H1 (cell line): ENCODE data around the gene QPCT. TPM values are rescaled to one million over a fixed set of nuclear protein-coding genes. Genes with fewer than 3 reads are reported as not detected.

Source experiments
- CTCF ChIA-PET: fragments of 300-600 bp; sonication (Branson Sonifier 250); formaldehyde crosslinking; loops from one replicate; lab custom pipeline; 2021; ENCODE audit not compliant: partially characterized antibody; lab: Charles Lee
- POLR2A ChIA-PET: fragments of 300-600 bp; sonication (Branson Sonifier 250); formaldehyde crosslinking; loops from one replicate; lab custom pipeline; 2021; ENCODE audit warnings: inconsistent platforms; ENCODE audit not compliant: partially characterized antibody; lab: Charles Lee
- DNase-seq, 2 experiments: peaks; one replicate each; pipeline versions ENCODE4 v3.0.0 to v3.0.0-alpha.2; 2010 to 2022; ENCODE audit warnings: low spot score in 2 of 2, low read depth in 1 of 2, mixed read lengths in 1 of 2
- FAIRE-seq: peaks from 2 replicates; lab custom pipeline; 2011; peaks lifted over from hg19 to GRCh38; lab: Jason Lieb, UNC
- H2AFZ ChIP-seq: 2 replicates; pipeline ENCODE4 v1.8.1; 2012; ENCODE audit warnings: low read length, inconsistent platforms
- H2AK5ac ChIP-seq: 2 replicates; pipeline ENCODE4 v1.6.1; 2013; ENCODE audit warnings: low read depth, low read length
- H2BK120ac ChIP-seq: replicated peaks from 2 replicates; pipeline ENCODE3; 2013; ENCODE audit warnings: low read depth, low read length, inconsistent platforms
- H2BK12ac ChIP-seq: 2 replicates; pipeline ENCODE4 v1.6.1; 2013; ENCODE audit warnings: low read depth, low read length
- H2BK15ac ChIP-seq: 2 replicates; pipeline ENCODE4 v1.6.1; 2013; ENCODE audit warnings: low read length
- H2BK20ac ChIP-seq: 2 replicates; pipeline ENCODE4 v1.6.1; 2013; ENCODE audit warnings: low read length
- H2BK5ac ChIP-seq: 2 replicates; pipeline ENCODE4 v1.6.1; 2013; ENCODE audit warnings: low read depth, low read length
- H3K14ac ChIP-seq: 2 replicates; pipeline ENCODE4 v1.6.1; 2013; ENCODE audit warnings: inconsistent platforms; ENCODE audit not compliant: insufficient read length
- H3K18ac ChIP-seq: 2 replicates; pipeline ENCODE4 v1.6.1; 2013; ENCODE audit warnings: low read length; ENCODE audit errors: extremely low read depth
- H3K23ac ChIP-seq: 2 replicates; pipeline ENCODE4 v1.6.1; 2013; ENCODE audit warnings: inconsistent platforms; ENCODE audit not compliant: insufficient read length
- H3K23me2 ChIP-seq: 2 replicates; pipeline ENCODE4 v1.6.1; 2013; ENCODE audit warnings: low read depth, low read length
- H3K27ac ChIP-seq: 2 replicates; pipeline ENCODE4 v1.6.1; 2011; ENCODE audit warnings: low read depth, low read length, inconsistent platforms
- H3K27me3 ChIP-seq, 4 experiments: replicated peaks in 1 of 4; 1 replicate in 1 of 4; 2 replicates in 3 of 4; pipeline versions ENCODE4 v1.6.1 to v1.8.1; 2011 to 2013; ENCODE audit warnings: low read length in 3 of 4, mild to moderate bottlenecking in 3 of 4, inconsistent platforms in 2 of 4, mixed read lengths in 2 of 4, moderate library complexity in 1 of 4; ENCODE audit not compliant: control insufficient read depth in 3 of 4, insufficient read depth in 3 of 4; ENCODE audit errors: extremely low read depth in 1 of 4
- H3K36me3 ChIP-seq, 4 experiments: 2 replicates each; pipeline versions ENCODE4 v1.6.1 to v1.8.1; 2011 to 2013; ENCODE audit warnings: mild to moderate bottlenecking in 4 of 4, low read length in 3 of 4, moderate library complexity in 2 of 4, control low read depth in 1 of 4, inconsistent platforms in 1 of 4; ENCODE audit not compliant: insufficient read depth in 4 of 4, control insufficient read depth in 2 of 4
- H3K4ac ChIP-seq: replicated peaks from 2 replicates; pipeline ENCODE3; 2013; ENCODE audit warnings: low read length, low read depth, mixed read lengths, inconsistent platforms; ENCODE audit not compliant: insufficient read length
- H3K4me1 ChIP-seq, 4 experiments: replicated peaks in 1 of 4; 1 replicate in 1 of 4; 2 replicates in 3 of 4; pipeline versions ENCODE4 v1.6.1 to v1.8.1; 2011 to 2013; ENCODE audit warnings: low read length in 3 of 4, inconsistent platforms in 2 of 4, mixed read lengths in 1 of 4; ENCODE audit not compliant: insufficient read depth in 4 of 4, control insufficient read depth in 3 of 4
- H3K4me2 ChIP-seq, 2 experiments: 2 replicates each; pipeline versions ENCODE4 v1.6.1 to v1.8.1; 2011 to 2013; ENCODE audit warnings: low read depth in 2 of 2, low read length in 2 of 2, control low read depth in 1 of 2, inconsistent platforms in 1 of 2, mild to moderate bottlenecking in 1 of 2; ENCODE audit not compliant: insufficient read depth in 1 of 2
- H3K4me3 ChIP-seq, 4 experiments: fragments of 200-600, 300-600 bp in 1 of 4; sonication (generic), shearing (Covaris generic), sonication (Bioruptor Twin) in 1 of 4; 2 replicates each; pipeline versions ENCODE4 v1.5.1 to v1.8.1; 2011 to 2016; ENCODE audit warnings: low read length in 4 of 4, low read depth in 3 of 4, control low read depth in 2 of 4, inconsistent platforms in 2 of 4, mild to moderate bottlenecking in 2 of 4, mixed read lengths in 1 of 4, moderate library complexity in 1 of 4; ENCODE audit not compliant: insufficient read depth in 2 of 4; ENCODE audit errors: extremely low read depth in 1 of 4
- H3K56ac ChIP-seq: replicated peaks from 2 replicates; pipeline ENCODE3; 2013; ENCODE audit warnings: low read depth, mild to moderate bottlenecking, mixed read lengths, low read length, inconsistent platforms; ENCODE audit not compliant: insufficient read length
- H3K79me1 ChIP-seq: 2 replicates; pipeline ENCODE4 v1.6.1; 2013; ENCODE audit warnings: low read depth, low read length, control low read depth
- H3K79me2 ChIP-seq, 2 experiments: 2 replicates each; pipeline versions ENCODE4 v1.6.1 to v1.8.1; 2012 to 2013; ENCODE audit warnings: low read length in 2 of 2, mild to moderate bottlenecking in 2 of 2, inconsistent platforms in 1 of 2; ENCODE audit not compliant: insufficient read depth in 2 of 2, control insufficient read depth in 1 of 2
- H3K9ac ChIP-seq, 4 experiments: replicated peaks in 1 of 4; 1 replicate in 1 of 4; 2 replicates in 3 of 4; pipeline versions ENCODE4 v1.6.1 to v1.8.1; 2011 to 2013; ENCODE audit warnings: low read depth in 3 of 4, low read length in 3 of 4, control low read depth in 2 of 4, mild to moderate bottlenecking in 2 of 4, moderate library complexity in 2 of 4, inconsistent platforms in 1 of 4; ENCODE audit errors: extremely low read depth in 1 of 4
- H3K9me3 ChIP-seq, 2 experiments: 2 replicates each; pipeline versions ENCODE4 v1.6.1 to v1.8.1; 2012 to 2013; ENCODE audit warnings: mild to moderate bottlenecking in 2 of 2, moderate library complexity in 2 of 2, control low read depth in 1 of 2, inconsistent platforms in 1 of 2, low read depth in 1 of 2, low read length in 1 of 2, mixed read lengths in 1 of 2; ENCODE audit not compliant: insufficient read depth in 2 of 2
- H4K20me1 ChIP-seq, 2 experiments: replicated peaks in 1 of 2; 2 replicates each; pipeline versions ENCODE3 to v1.8.1; 2011 to 2013; ENCODE audit warnings: inconsistent platforms in 2 of 2, low read length in 2 of 2, mild to moderate bottlenecking in 1 of 2; ENCODE audit not compliant: insufficient read depth in 2 of 2, control insufficient read depth in 1 of 2
- H4K5ac ChIP-seq: 2 replicates; pipeline ENCODE4 v1.6.1; 2013; ENCODE audit warnings: low read length, low read depth, mixed read lengths, inconsistent platforms; ENCODE audit not compliant: insufficient read length
- H4K8ac ChIP-seq: 2 replicates; pipeline ENCODE4 v1.8.0; 2013; ENCODE audit warnings: mild to moderate bottlenecking, moderate library complexity, low read length, inconsistent platforms; ENCODE audit not compliant: insufficient read depth; ENCODE audit errors: extremely low read depth
- H4K91ac ChIP-seq: replicated peaks from 2 replicates; pipeline ENCODE3; 2013; ENCODE audit warnings: low read length, mixed read lengths, inconsistent platforms; ENCODE audit not compliant: insufficient read length
- ASH2L ChIP-seq: fragments of 200-600, 300-600 bp; sonication (generic); IDR thresholded peaks from one replicate; pipeline ENCODE4 v1.7.1; 2017; ENCODE audit warnings: low read length
- BACH1 ChIP-seq: IDR thresholded peaks from 2 replicates; pipeline ENCODE4 v1.6.1; 2012; ENCODE audit warnings: low read length, improper control_type of control experiment
- CEBPB ChIP-seq: IDR thresholded peaks from 2 replicates; pipeline ENCODE4 v1.6.1; 2012; ENCODE audit warnings: low read depth, low read length
- CHD2 ChIP-seq: IDR thresholded peaks from 2 replicates; pipeline ENCODE4 v1.6.1; 2012; ENCODE audit warnings: low read length, improper control_type of control experiment
- EZH2 ChIP-seq: fragments of 200-600 bp; sonication (generic); IDR thresholded peaks from 2 replicates; pipeline ENCODE4 v1.7.1; 2012; ENCODE audit warnings: low read depth, mild to moderate bottlenecking, moderate library complexity, low read length, inconsistent platforms; ENCODE audit not compliant: severe bottlenecking
- HDAC6 ChIP-seq: IDR thresholded peaks from one replicate; pipeline ENCODE4 v1.7.1; 2012; ENCODE audit warnings: low read depth, mild to moderate bottlenecking, inconsistent platforms, low read length, moderate library complexity
- KDM5A ChIP-seq: fragments of 200-600 bp; IDR thresholded peaks from 2 replicates; pipeline ENCODE4 v1.7.1; 2012; ENCODE audit warnings: mild to moderate bottlenecking, low read length, inconsistent platforms, mixed read lengths
- PHF8 ChIP-seq: fragments of 200-600 bp; sonication (generic); conservative IDR thresholded peaks from 2 replicates; pipeline ENCODE4 v1.7.1; 2012; ENCODE audit warnings: low read depth, mild to moderate bottlenecking, inconsistent platforms, low read length, moderate library complexity
- POU5F1 ChIP-seq: IDR thresholded peaks from 2 replicates; pipeline ENCODE4 v1.6.1; 2011; ENCODE audit warnings: low read depth, mild to moderate bottlenecking, low read length, moderate library complexity
- RAD21 ChIP-seq, 2 experiments: IDR thresholded peaks in 1 of 2; conservative IDR thresholded peaks in 1 of 2; 2 replicates each; pipeline ENCODE4 v1.6.1; 2011; ENCODE audit warnings: low read depth in 2 of 2, low read length in 2 of 2, improper control_type of control experiment in 1 of 2, inconsistent platforms in 1 of 2, mild to moderate bottlenecking in 1 of 2, moderate library complexity in 1 of 2
- RBBP5 ChIP-seq: IDR thresholded peaks from 2 replicates; pipeline ENCODE4 v1.7.1; 2012; ENCODE audit warnings: low read depth, mild to moderate bottlenecking, inconsistent platforms, low read length, moderate library complexity, borderline replicate concordance
- SP1 ChIP-seq: IDR thresholded peaks from 2 replicates; pipeline ENCODE4 v1.6.1; 2011; ENCODE audit warnings: low read depth, low read length
- WGBS, 2 experiments: shearing (Covaris generic) in 1 of 2; methylation state at CpG; one replicate each; pipeline versions ENCODE4 v1.1.6 to v1.1.7; 2013 to 2015; ENCODE audit warnings: low lambda C conversion rate in 2 of 2, mixed read lengths in 2 of 2, inconsistent platforms in 1 of 2, low coverage in 1 of 2, missing lambda C conversion rate in 1 of 2; ENCODE audit not compliant: insufficient replicate concordance in 2 of 2, insufficient coverage in 1 of 2, insufficient read length in 1 of 2; ENCODE audit errors: extremely low coverage in 1 of 2, missing lambda C conversion rate in 1 of 2; 5-methylcytosine and 5-hydroxymethylcytosine counted together
- polyA plus RNA-seq, 7 experiments: library from polyadenylated mRNA; depleted of rRNA in 3 of 7; stranded (reverse) in 5 of 7; unstranded in 2 of 7; fragments of >200 nt in 5 of 7; fragments of 200-250 nt in 2 of 7; gene quantifications; 1 replicate in 5 of 7; 2 replicates in 1 of 7; 4 replicates in 1 of 7; pipeline versions ENCODE4 v1.2.1 to v1.2.3, GENCODE V29; 2011 to 2013; ENCODE audit warnings: missing spikeins in 2 of 7, mixed read lengths in 2 of 7
- total RNA-seq: library from RNA; stranded (reverse); fragmentation: NEBNext Ultra II Directional; extraction: Animal tissue kit (Norgen Biotek cat#: 25700); gene quantifications from 2 replicates; pipeline ENCODE4 v1.2.1, GENCODE V29; 2021

QPCT gene
- total and polyA plus RNA-seq, 2 of the 8 experiments (the other 6 are each of a cell fraction or from before 2014, with no cell fraction given), result 4.0 to 4.3 TPM

DNA sequence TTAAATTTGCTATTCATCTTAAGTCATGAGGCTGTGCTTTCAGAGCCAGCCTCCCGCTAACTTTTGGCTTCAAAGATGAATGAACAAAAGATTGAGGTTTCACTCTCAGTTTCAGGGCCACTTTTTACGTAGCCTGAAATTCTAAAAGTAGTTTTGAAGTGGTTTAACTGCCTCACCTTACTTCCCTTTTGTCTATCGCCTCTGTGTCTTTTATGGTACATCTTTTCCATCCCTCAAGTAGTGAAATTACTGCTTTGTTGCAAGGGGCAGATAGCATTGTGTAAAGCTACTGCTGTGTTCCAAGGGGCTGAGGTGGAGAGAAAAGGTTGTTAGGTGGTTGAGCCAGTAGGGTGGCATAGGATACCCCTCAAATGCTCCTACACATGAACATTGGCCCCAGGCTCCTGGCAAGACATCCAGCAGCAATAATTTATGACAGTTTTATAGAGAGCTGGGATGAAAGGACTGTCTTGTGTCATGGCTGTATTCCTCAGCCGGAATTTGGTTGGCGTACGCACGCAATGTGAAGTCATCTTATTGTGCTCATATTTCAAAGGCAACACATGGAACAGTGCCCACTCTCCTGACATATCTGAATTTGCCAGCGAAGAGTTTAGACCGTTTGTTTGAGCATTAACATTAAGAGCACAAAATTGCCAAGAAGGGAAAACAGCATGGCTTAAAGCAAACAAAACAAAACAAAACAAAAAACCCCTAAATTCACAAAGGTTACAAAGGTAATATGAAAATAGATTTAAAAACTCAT, 32.2 kb downstream of the QPCT start:
- WGBS, 2 experiments, result 90% methylated on average over 9 of the region's 9 CpGs; no CpG with 5 or more reads in 1 of the 2 experiments
- Histone ChIP-seq H3K4ac (no peak overlapping the region), H2AK5ac (no peak overlapping the region), H3K56ac (no peak overlapping the region), H2BK120ac (no peak overlapping the region), H2BK15ac (no peak overlapping the region), H3K36me3 (no peaks in the 10 kb centered on the region), H3K9me3 (no peaks in the 10 kb centered on the region), H3K79me2 (no peaks in the 10 kb centered on the region), H3K4me1 (no peaks in the 10 kb centered on the region), H3K4me2 (no peak overlapping the region), H3K4me3 (no peak overlapping the region), H3K23me2 (peaks cover 2% of the 10 kb centered on the region; the same call in 1 of the 2 replicates), H3K79me1 (no peaks in the 10 kb centered on the region), H2AFZ (no peak overlapping the region), H3K27ac (no peak overlapping the region), H3K18ac (no peak overlapping the region), H3K23ac (no peak overlapping the region), H4K5ac (no peak overlapping the region), H4K91ac (no peak overlapping the region), H3K9ac (no peak overlapping the region), H2BK5ac (no peak overlapping the region), H3K27me3 (no peaks in the 10 kb centered on the region), H2BK20ac (no peak overlapping the region), H2BK12ac (no peak overlapping the region), H3K14ac (no peak overlapping the region), H4K20me1 (no peaks in the 10 kb centered on the region), H4K8ac (no peak overlapping the region)
- DNase-seq (peak in 1 of 2 experiments; percentile 7), FAIRE-seq (no peak)
- POLR2A ChIA-PET, result no interaction called here
- CTCF ChIA-PET, result interaction anchor here (0.8 to 3.3 kb wide), 10 partner anchors 9 to 515 kb away, joined by 3 to 11 read pairs (median 4); no protein-coding TSS in a partner anchor
- TF ChIP-seq RBBP5 (no peak), EZH2 (no peak), POU5F1 (no peak), PHF8 (no peak), CHD2 (no peak), KDM5A (no peak), BACH1 (no peak), ASH2L (no peak), HDAC6 (no peak), SP1 (no peak), RAD21 (IDR thresholded peaks at IDR 0.05 in 1 of 2, conservative IDR thresholded peaks at IDR 0.05 in 1 of 2; ENCODE audit: low read depth in 2 of 2, low read length in 2 of 2) (no peak), CEBPB (no peak)
